K562 (cell line): ENCODE results near the gene CREB3L2. TPM values are rescaled to one million over a fixed set of nuclear protein-coding genes. Genes with fewer than 3 reads are reported as not detected.

Source experiments
- ATAC-seq: fragments of 200-7000 bp; cut with Tn5 transposase; 3 replicates; pipeline ENCODE4 v1.9.1; 2020; ENCODE audit warnings: moderate library complexity
- BruUV-seq: library from RNA; stranded (reverse); fragments of 400-500 nt; replicated peaks from 2 replicates; lab custom pipeline; 2021; lab: Mats Ljungman, UMichigan
- CTCF ChIA-PET: fragments of 300-600 bp; formaldehyde crosslinking; extraction: SDS; loops from one replicate; lab custom pipeline; 2021; ENCODE audit warnings: low intra/inter-chr PET ratio; lab: Yijun Ruan, JAX
- POLR2A ChIA-PET: fragments of 300-600, 350-650 bp; sonication (Branson Sonifier 250); formaldehyde crosslinking; extraction: SDS; loops from one replicate; lab custom pipeline; 2021; ENCODE audit warnings: antibody characterized with exemption, inconsistent platforms; lab: Yijun Ruan, JAX
- DNase-seq, 4 experiments: peaks; one replicate each; pipeline versions ENCODE4 v3.0.0 to v3.0.0-alpha.2; 2011 to 2018; ENCODE audit warnings: low spot score in 3 of 4, mixed read lengths in 3 of 4; ENCODE audit errors: extremely low read depth in 1 of 4
- FAIRE-seq: peaks from 2 replicates; lab custom pipeline; 2011; peaks lifted over from hg19 to GRCh38; lab: Jason Lieb, UNC
- H2AFZ ChIP-seq: 2 replicates; pipeline ENCODE4 v1.6.0; 2011; ENCODE audit warnings: low read depth, low read length, control low read depth, inconsistent platforms
- H3K27ac ChIP-seq: fragments of 200-600 bp; 3 replicates; pipeline ENCODE4 v1.8.0; 2011; ENCODE audit warnings: low read depth, mild to moderate bottlenecking, control low read depth, inconsistent platforms, low read length, moderate library complexity, mixed read lengths; ENCODE audit errors: extremely low read depth
- H3K27me3 ChIP-seq, 2 experiments: fragments of 300-600 bp in 1 of 2; 2 replicates in 1 of 2; 3 replicates in 1 of 2; pipeline versions ENCODE4 v1.6.0 to v1.8.0; 2011; ENCODE audit warnings: inconsistent platforms in 2 of 2, low read length in 2 of 2, mild to moderate bottlenecking in 1 of 2, mixed read lengths in 1 of 2, moderate library complexity in 1 of 2; ENCODE audit not compliant: control insufficient read depth in 2 of 2, insufficient read depth in 2 of 2
- H3K36me3 ChIP-seq: fragments of 300-600 bp; 3 replicates; pipeline ENCODE4 v1.8.0; 2011; ENCODE audit warnings: mild to moderate bottlenecking, low read length, inconsistent platforms; ENCODE audit not compliant: control insufficient read depth, insufficient read depth
- H3K4me1 ChIP-seq, 2 experiments: fragments of 200-600 bp in 1 of 2; replicated peaks in 1 of 2; 2 replicates in 1 of 2; 3 replicates in 1 of 2; pipeline versions ENCODE4 v1.5.1 to v1.8.0; 2011; ENCODE audit warnings: inconsistent platforms in 2 of 2, low read length in 2 of 2, mild to moderate bottlenecking in 1 of 2, mixed read lengths in 1 of 2, moderate library complexity in 1 of 2; ENCODE audit not compliant: control insufficient read depth in 2 of 2, insufficient read depth in 2 of 2
- H3K4me2 ChIP-seq: 2 replicates; pipeline ENCODE4 v1.6.1; 2011; ENCODE audit warnings: low read length, control low read depth, inconsistent platforms, mixed read lengths; ENCODE audit not compliant: insufficient read depth
- H3K4me3 ChIP-seq: fragments of 200-600 bp; sonication (generic), shearing (Covaris generic); 2 replicates; pipeline ENCODE4 v1.5.1; 2016; ENCODE audit warnings: control low read depth, inconsistent platforms
- H3K79me2 ChIP-seq: fragments of 200-600 bp; 3 replicates; pipeline ENCODE4 v1.8.0; 2011; ENCODE audit warnings: low read length, inconsistent platforms; ENCODE audit not compliant: control insufficient read depth, insufficient read depth
- H3K9ac ChIP-seq, 2 experiments: 2 replicates each; pipeline versions ENCODE4 v1.6.0 to v1.6.1; 2011; ENCODE audit warnings: low read depth in 2 of 2, low read length in 2 of 2, control low read depth in 1 of 2, inconsistent platforms in 1 of 2, mild to moderate bottlenecking in 1 of 2, mixed read lengths in 1 of 2; ENCODE audit not compliant: insufficient read depth in 1 of 2
- H3K9me1 ChIP-seq: one replicate; pipeline ENCODE4 v1.6.0; 2011; ENCODE audit warnings: inconsistent platforms, mild to moderate bottlenecking, low read length, moderate library complexity; ENCODE audit not compliant: control insufficient read depth, insufficient read depth
- H3K9me3 ChIP-seq: replicated peaks from 2 replicates; pipeline ENCODE4 v1.5.1; 2011; ENCODE audit warnings: low read depth, low read length, inconsistent platforms; ENCODE audit not compliant: control insufficient read depth, insufficient read depth
- H4K20me1 ChIP-seq: replicated peaks from 2 replicates; pipeline ENCODE4 v1.6.1; 2011; ENCODE audit warnings: low read length, inconsistent platforms, mixed read lengths; ENCODE audit not compliant: control insufficient read depth, insufficient read depth
- BMI1 ChIP-seq: fragments of 150-350 bp; IDR thresholded peaks from 2 replicates; pipeline ENCODE4 v1.6.1; 2014; ENCODE audit warnings: low read length
- CAMTA2 ChIP-seq: fragments of 250-450 bp; sonication (Bioruptor Pico); conservative IDR thresholded peaks from 2 replicates; pipeline ENCODE4 v1.5.1; 2022
- E2F8 ChIP-seq: fragments of 450-650 bp; IDR thresholded peaks from 2 replicates; pipeline ENCODE4 v1.7.1; 2018; ENCODE audit warnings: mild to moderate bottlenecking, low read depth; ENCODE audit not compliant: partially characterized antibody
- ELF1 ChIP-seq: fragments of 200-800 bp; sonication (Bioruptor generic); IDR thresholded peaks from 2 replicates; pipeline ENCODE4 v1.6.1; 2016; ENCODE audit warnings: missing genetic modification characterization, missing compliant biosample characterization
- FOXM1 ChIP-seq, 2 experiments: fragments of 450-650 bp in 1 of 2; sonication (generic) in 1 of 2; formaldehyde crosslinking in 1 of 2; IDR thresholded peaks; 2 replicates each; pipeline versions ENCODE4 v1.6.1 to v1.9.0; 2017 to 2022; ENCODE audit warnings: low read depth in 2 of 2, mild to moderate bottlenecking in 2 of 2, missing genetic modification reagents in 1 of 2, moderate library complexity in 1 of 2
- HDAC2 ChIP-seq: fragments of 450-650 bp; IDR thresholded peaks from 2 replicates; pipeline ENCODE4 v1.6.1; 2016; ENCODE audit warnings: mild to moderate bottlenecking
- KLF6 ChIP-seq: fragments of 250-450 bp; sonication (Bioruptor Pico); IDR thresholded peaks from 2 replicates; pipeline ENCODE4 v1.4.0; 2020; ENCODE audit warnings: mild to moderate bottlenecking, moderate library complexity, borderline replicate concordance
- NKRF ChIP-seq: fragments of 450-650 bp; IDR thresholded peaks from 2 replicates; pipeline ENCODE4 v1.6.1; 2016; ENCODE audit warnings: borderline replicate concordance
- NRF1 ChIP-seq, 2 experiments: fragments of 450-650 bp; IDR thresholded peaks in 1 of 2; conservative IDR thresholded peaks in 1 of 2; 2 replicates each; pipeline ENCODE4 v1.6.1; 2014; ENCODE audit warnings: mild to moderate bottlenecking in 2 of 2
- PBX2 ChIP-seq, 2 experiments: IDR thresholded peaks in 1 of 2; conservative IDR thresholded peaks in 1 of 2; 2 replicates each; pipeline ENCODE4 v1.6.1; 2016; ENCODE audit warnings: low read depth in 2 of 2, mild to moderate bottlenecking in 1 of 2, missing compliant biosample characterization in 1 of 2, missing genetic modification characterization in 1 of 2, moderate library complexity in 1 of 2
- POLR2G ChIP-seq: fragments of 200-400 bp; formaldehyde crosslinking; IDR thresholded peaks from 2 replicates; pipeline ENCODE4 v1.6.1; 2017; ENCODE audit warnings: low read depth, mild to moderate bottlenecking, antibody characterized with exemption, low read length, moderate library complexity
- POLR2H ChIP-seq: IDR thresholded peaks from 2 replicates; pipeline ENCODE4 v1.6.1; 2016; ENCODE audit warnings: missing genetic modification characterization, low read depth, mild to moderate bottlenecking, control low read depth, missing compliant biosample characterization, moderate library complexity
- RCOR1 ChIP-seq, 2 experiments: IDR thresholded peaks; 2 replicates each; pipeline ENCODE4 v1.6.1; 2012; ENCODE audit warnings: low read depth in 2 of 2, low read length in 2 of 2, borderline replicate concordance in 1 of 2, improper control_type of control experiment in 1 of 2
- ZBTB1 ChIP-seq: sonication (generic); formaldehyde crosslinking; IDR thresholded peaks from 2 replicates; pipeline ENCODE4 v1.8.1; 2023; ENCODE audit warnings: missing genetic modification reagents, low read depth, mild to moderate bottlenecking, borderline replicate concordance
- ZNF316 ChIP-seq: fragments of 450-650 bp; IDR thresholded peaks from 2 replicates; pipeline ENCODE4 v1.6.1; 2016
- WGBS: fragments of 100-300 bp; shearing (Covaris generic); methylation state at CpG from one replicate; pipeline ENCODE4 v1.1.6; 2016; ENCODE audit warnings: low coverage, mixed read lengths; ENCODE audit not compliant: insufficient coverage; ENCODE audit errors: missing lambda C conversion rate; 5-methylcytosine and 5-hydroxymethylcytosine counted together
- in situ Hi-C: fragments of 300-500 bp; cut with MboI; formaldehyde crosslinking; loops from 4 replicates; pipeline ENCODE4 v1.15.0; 2018; ENCODE audit warnings: inconsistent platforms, mixed read lengths
- intact Hi-C: fragments of 100-400 bp; cut with micrococcal nuclease; formaldehyde crosslinking; loops from 2 replicates; pipeline ENCODE4 v1.14.2; 2022
- polyA plus RNA-seq, 8 experiments: library from polyadenylated mRNA; depleted of rRNA in 4 of 8; stranded (reverse) in 5 of 8; unstranded in 3 of 8; fragments of >200 nt; fragmentation: Nextera tagmentation in 2 of 8; fragmentation: Illumina TruSeq in 1 of 8; extraction: Ambion mirVana in 2 of 8; extraction: Trizol in 1 of 8; gene quantifications; 2 replicates each; pipeline versions ENCODE4 v1.2.1 to v1.2.3, GENCODE V29; 2011 to 2014; ENCODE audit warnings: inconsistent platforms in 1 of 8, missing spikeins in 1 of 8
- total RNA-seq, 7 experiments: library from RNA; depleted of rRNA in 6 of 7; stranded (reverse); fragments of >200 nt in 6 of 7; fragmentation: Illumina TruSeq in 2 of 7; extraction: Trizol in 2 of 7; gene quantifications; 2 replicates each; pipeline versions ENCODE4 v1.2.1 to v1.2.3, GENCODE V29; 2011 to 2021; ENCODE audit warnings: low replicate concordance in 1 of 7

The CREB3L2 gene
- total and polyA plus RNA-seq, 9 of the 15 experiments (the other 6 are each of a cell fraction or from before 2014, with no cell fraction given): 7.1 to 45.6 (median 15.8) TPM

- no peaks in the 10 kb centered on the region for H3K9me1 ChIP-seq
- POLR2A ChIA-PET: no interaction called here
- H3K4me3 ChIP-seq: no peak overlapping the region
- no TSS peak for BruUV-seq
- no peaks in the 10 kb centered on the region for H4K20me1 ChIP-seq
- H3K27me3 ChIP-seq: no peaks in the 10 kb centered on the region; a peak in 1 of 5 replicates
- no peaks in the 10 kb centered on the region for H3K36me3 ChIP-seq
- peak overlapping the region; percentile 27 for H2AFZ ChIP-seq
- no peak for DNase-seq
- WGBS: 15% methylated on average over 4 of the region's 4 CpGs
- no peak for FAIRE-seq
- H3K9me3 ChIP-seq: no peaks in the 10 kb centered on the region
- CTCF ChIA-PET: no interaction called here
- H3K4me2 ChIP-seq: no peak overlapping the region
- peak; percentile 66 for ATAC-seq
- intact Hi-C loops: no loop called here
- no peak overlapping the region for H3K27ac ChIP-seq
- no peaks in the 10 kb centered on the region for H3K79me2 ChIP-seq
- in situ Hi-C loops: no loop called here
- H3K9ac ChIP-seq: no peak overlapping the region
- H3K4me1 ChIP-seq: no peaks in the 10 kb centered on the region; a peak in 2 of 5 replicates
- TF ChIP-seq ZBTB1 (CRISPR knock-in tag) (no peak), HDAC2 (no peak), NRF1 (conservative IDR thresholded peaks at IDR 0.05 in 1 of 2, IDR thresholded peaks at IDR 0.05 in 1 of 2) (no peak), FOXM1 (IDR thresholded peaks at IDR 0.05; ENCODE audit: low read depth) (no peak), FOXM1 (CRISPR knock-in tag; IDR thresholded peaks at IDR 0.05; ENCODE audit: low read depth) (no peak), POLR2H (tag) (peak; percentile 63), ELF1 (tag) (0 out of 2 replicates have a peak, but pooled peaks have one; percentile 33), RCOR1 (IDR thresholded peaks at IDR 0.05; ENCODE audit: borderline replicate concordance in 1 of 2, low read depth in 2 of 2, low read length in 2 of 2) (no peak), E2F8 (no peak), POLR2G (no peak), ZNF316 (0 out of 2 replicates have a peak, but pooled peaks have one; percentile 35), CAMTA2 (CRISPR knock-in tag) (no peak), KLF6 (CRISPR knock-in tag) (no peak), PBX2 (CRISPR knock-in tag; IDR thresholded peaks at IDR 0.05; ENCODE audit: low read depth) (no peak), PBX2 (tag; conservative IDR thresholded peaks at IDR 0.05; ENCODE audit: low read depth) (no peak), BMI1 (no peak), NKRF (no peak)
Observed at GRCh38 chr7:138029126-138029525, 27.2 kb upstream of the CREB3L2 start.
